Stimulated activated CD8-positive, alpha-beta memory T cell treated with anti-CD3 and anti-CD28 coated beads, Interleukin-4, amount 100 ng/mL, for 1 hour (primary cell): Measurements from ENCODE around the gene POLD1.

Experiments
- DNase-seq, 2 donors: peaks; one replicate each; pipeline ENCODE4 v3.0.0-alpha.2; 2020; ENCODE audit warnings: low read depth in 2 of 2, low spot score in 1 of 2

The POLD1 gene

GRCh38 chr19:50417111-50418081, 33.2 kb downstream of the POLD1 start:
- no peak for DNase-seq

GRCh38 chr19:50418176-50419021, 34.3 kb downstream of the POLD1 start, which contains the start of gene SPIB:
Gene SPIB (plus strand): TSS chr19:50418938. CDS start chr19:50418963, 25 bp downstream.
- DNase-seq, result no peak

- DNase-seq, result no peak
These were observed 35.0 kb downstream of the POLD1 start for GRCh38 chr19:50419022-50419579.

- no peak for DNase-seq
These were observed 35.5 kb downstream of the POLD1 start for GRCh38 chr19:50419580-50420035.

- DNase-seq, result no peak
These were observed 36.0 kb downstream of the POLD1 start for GRCh38 chr19:50420127-50420526.

- no peak for DNase-seq
These were observed 36.7 kb downstream of the POLD1 start for GRCh38 chr19:50420808-50421207.

- no peak for DNase-seq
These were observed 38.5 kb downstream of the POLD1 start for GRCh38 chr19:50422397-50423278.

GRCh38 chr19:50423279-50424113, 39.3 kb downstream of the POLD1 start:
- no peak for DNase-seq

GRCh38 chr19:50425581-50425980, 41.4 kb downstream of the POLD1 start:
- no peak for DNase-seq

GRCh38 chr19:50427318-50427925, 43.3 kb downstream of the POLD1 start:
- no peak for DNase-seq

- no peak for DNase-seq
These were observed 43.9 kb downstream of the POLD1 start for GRCh38 chr19:50427997-50428425.

GRCh38 chr19:50428772-50429463, 44.8 kb downstream of the POLD1 start:
- no peak for DNase-seq

- no peak for DNase-seq
These were observed 46.8 kb downstream of the POLD1 start for GRCh38 chr19:50430888-50431342.

GRCh38 chr19:50431343-50432220, 47.4 kb downstream of the POLD1 start:
- peak; percentile 78 to 86 for DNase-seq

- DNase-seq, result no peak
These were observed 48.3 kb downstream of the POLD1 start, which contains the start of gene MYBPC2 for GRCh38 chr19:50432221-50433028. Gene MYBPC2 (plus strand): TSS chr19:50432892. CDS start chr19:50432954, 62 bp downstream.
